Gastroesophageal sphincter (tissue), 4 donors: Measurements from ENCODE around the gene TBX21. TPM values are rescaled to one million over a fixed set of nuclear protein-coding genes. Genes with fewer than 3 reads are reported as not detected.

Experiments
- ATAC-seq: fragments of 150-250 bp; one replicate; pipeline ENCODE4 v1.9.1; 2016; ENCODE audit warnings: mild to moderate bottlenecking, moderate library complexity
- H3K27ac ChIP-seq, 4 donors: fragments of 200-600 bp; sonication (generic) in 3 of 4; 1 replicate in 3 of 4; 2 replicates in 1 of 4; pipeline ENCODE4 v1.5.1; 2016 to 2019
- H3K27me3 ChIP-seq: fragments of 200-600 bp; sonication (generic); one replicate; pipeline ENCODE4 v1.5.1; 2019
- H3K36me3 ChIP-seq, 2 donors: fragments of 200-600 bp; sonication (generic); one replicate each; pipeline ENCODE4 v1.5.1; 2019; ENCODE audit warnings: control low read depth in 1 of 2
- H3K4me1 ChIP-seq, 3 donors: fragments of 200-600 bp; sonication (generic); 1 replicate in 2 of 3; 2 replicates in 1 of 3; pipeline ENCODE4 v1.5.1; 2016 to 2019; ENCODE audit warnings: control low read depth in 2 of 3
- H3K4me3 ChIP-seq, 2 donors: fragments of 200-600 bp; sonication (generic); one replicate each; pipeline ENCODE4 v1.5.1; 2019; ENCODE audit warnings: mild to moderate bottlenecking in 1 of 2, moderate library complexity in 1 of 2
- H3K9me3 ChIP-seq, 3 donors: fragments of 200-600 bp; sonication (generic); one replicate each; pipeline ENCODE4 v1.5.1; 2017 to 2019; ENCODE audit warnings: control low read depth in 2 of 3
- EP300 ChIP-seq: sonication (generic); formaldehyde crosslinking; IDR thresholded peaks from one replicate; pipeline ENCODE4 v1.6.1; 2017; ENCODE audit warnings: antibody characterized with exemption, mild to moderate bottlenecking
- POLR2A ChIP-seq, 2 donors: fragments of 450-650 bp; IDR thresholded peaks; one replicate each; pipeline ENCODE4 v1.6.1; 2017; ENCODE audit warnings: antibody characterized with exemption in 2 of 2, mild to moderate bottlenecking in 2 of 2, moderate library complexity in 1 of 2
- POLR2AphosphoS5 ChIP-seq: sonication (generic); formaldehyde crosslinking; IDR thresholded peaks from one replicate; pipeline ENCODE4 v1.6.1; 2017; ENCODE audit warnings: antibody characterized with exemption
- WGBS, 2 donors: methylation state at CpG; one replicate each; pipeline ENCODE4 v1.1.5; 2018; ENCODE audit warnings: low coverage in 1 of 2; 5-methylcytosine and 5-hydroxymethylcytosine counted together
- total RNA-seq, 4 donors: library from RNA; depleted of rRNA; stranded (reverse); fragments of >200 nt; gene quantifications; one replicate each; pipeline ENCODE4 v1.1.0, GENCODE V29; 2016
- TF ChIP-seq, protein P1 (sequence below), 4 experiments: fragments of 200-600 bp in 2 of 4; fragments of 450-650 bp in 2 of 4; sonication (generic) in 1 of 4; IDR thresholded peaks; one replicate each; pipeline ENCODE4 v1.5.1; 2017 to 2019; ENCODE audit warnings: antibody characterized with exemption in 4 of 4, mild to moderate bottlenecking in 2 of 4, moderate library complexity in 2 of 4

TBX21 gene
- total RNA-seq, 4 donors from 2014 or later, result 0.94 to 1.1 TPM; not detected in 2

DNA sequence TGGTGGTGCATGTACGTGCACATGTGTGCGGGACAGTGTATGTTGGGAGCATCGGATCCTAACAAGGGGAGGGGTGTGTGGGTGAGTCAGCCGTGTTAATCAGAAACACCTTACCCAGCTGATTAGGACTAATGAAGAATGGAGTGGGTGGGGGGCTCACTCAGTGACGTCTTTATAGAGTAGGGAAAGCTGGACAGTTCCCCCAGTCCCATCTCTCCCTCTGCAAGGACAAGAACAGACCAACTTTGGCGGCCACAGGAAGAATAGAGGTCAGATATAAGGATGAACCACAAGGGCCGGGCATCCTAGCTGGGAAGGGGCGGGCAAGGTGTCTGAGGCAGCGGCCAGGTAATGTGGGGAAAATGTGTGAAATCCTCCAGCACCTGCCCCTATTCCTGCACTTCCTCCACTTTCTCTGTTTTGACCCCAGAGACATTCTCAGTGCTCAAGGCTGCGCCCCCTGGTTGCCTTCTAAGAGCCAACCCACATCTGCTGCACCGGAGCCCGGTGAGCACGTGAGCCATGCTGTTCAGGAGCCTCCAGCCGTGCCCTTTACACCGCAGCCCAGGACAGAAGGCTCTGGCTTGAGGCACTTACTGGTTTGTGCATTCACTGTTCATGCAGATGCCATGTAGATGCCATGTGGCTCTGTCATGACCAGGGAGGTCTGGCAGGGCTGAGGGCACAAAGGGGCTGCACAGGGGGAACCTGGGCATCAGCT is 18.9 kb upstream of the TBX21 start:
- TF ChIP-seq POLR2AphosphoS5 (no peak), POLR2A (IDR thresholded peaks at IDR 0.05) (no peak), EP300 (no peak)
- TF ChIP-seq, protein P1, sequence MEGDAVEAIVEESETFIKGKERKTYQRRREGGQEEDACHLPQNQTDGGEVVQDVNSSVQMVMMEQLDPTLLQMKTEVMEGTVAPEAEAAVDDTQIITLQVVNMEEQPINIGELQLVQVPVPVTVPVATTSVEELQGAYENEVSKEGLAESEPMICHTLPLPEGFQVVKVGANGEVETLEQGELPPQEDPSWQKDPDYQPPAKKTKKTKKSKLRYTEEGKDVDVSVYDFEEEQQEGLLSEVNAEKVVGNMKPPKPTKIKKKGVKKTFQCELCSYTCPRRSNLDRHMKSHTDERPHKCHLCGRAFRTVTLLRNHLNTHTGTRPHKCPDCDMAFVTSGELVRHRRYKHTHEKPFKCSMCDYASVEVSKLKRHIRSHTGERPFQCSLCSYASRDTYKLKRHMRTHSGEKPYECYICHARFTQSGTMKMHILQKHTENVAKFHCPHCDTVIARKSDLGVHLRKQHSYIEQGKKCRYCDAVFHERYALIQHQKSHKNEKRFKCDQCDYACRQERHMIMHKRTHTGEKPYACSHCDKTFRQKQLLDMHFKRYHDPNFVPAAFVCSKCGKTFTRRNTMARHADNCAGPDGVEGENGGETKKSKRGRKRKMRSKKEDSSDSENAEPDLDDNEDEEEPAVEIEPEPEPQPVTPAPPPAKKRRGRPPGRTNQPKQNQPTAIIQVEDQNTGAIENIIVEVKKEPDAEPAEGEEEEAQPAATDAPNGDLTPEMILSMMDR (IDR thresholded peaks at IDR 0.05), result no peak
- 37 to 40% methylated on average over 4 to 5 of the region's 15 CpGs for WGBS, 2 donors
- ATAC-seq, result no peak
- Histone ChIP-seq H3K36me3 (peaks cover 0 to 27% of the 10 kb centered on the region in 2 donors), H3K4me3 (no peak overlapping the region), H3K27me3 (peaks cover 54% of the 10 kb centered on the region), H3K9me3 (no peaks in the 10 kb centered on the region), H3K4me1 (peaks cover 0 to 7% (median 0%) of the 10 kb centered on the region in 3 donors), H3K27ac (no peak overlapping the region)

DNA sequence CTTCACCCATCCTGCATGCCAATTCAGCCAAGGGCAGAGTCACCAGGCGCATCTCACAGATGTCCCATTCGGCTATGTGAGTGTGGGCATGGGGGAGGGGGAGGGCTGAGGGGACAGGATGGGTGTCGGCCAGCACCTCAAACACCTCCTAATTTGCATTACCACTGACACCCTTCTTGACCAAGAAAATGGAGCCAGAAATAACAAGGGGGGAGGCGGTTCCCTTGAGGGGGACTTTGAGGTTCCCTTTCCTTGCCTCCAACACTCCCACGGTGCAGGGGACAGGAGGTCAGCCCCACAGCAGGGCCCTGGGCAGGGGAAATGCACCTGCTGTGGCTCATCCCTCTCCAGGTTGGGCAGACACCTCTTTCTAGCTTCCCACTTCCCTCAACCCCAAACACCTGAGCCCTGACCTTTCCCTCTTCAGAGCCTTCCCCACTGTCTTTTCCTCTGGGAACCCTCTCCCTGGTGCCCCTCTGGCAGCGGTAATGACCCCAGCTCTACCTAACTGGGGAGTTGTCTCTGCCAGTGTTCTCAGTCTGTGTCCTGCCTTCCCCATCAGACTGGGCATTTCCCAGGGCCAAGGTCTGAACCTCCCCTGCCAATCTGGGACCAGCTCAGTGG is 18.2 kb upstream of the TBX21 start:
- WGBS, 2 donors, result 59 to 70% methylated on average over 3 of the region's 6 CpGs
- Histone ChIP-seq H3K36me3 (peaks cover 0 to 20% of the 10 kb centered on the region in 2 donors), H3K4me1 (no peaks in the 10 kb centered on the region), H3K27me3 (peaks cover 61% of the 10 kb centered on the region), H3K27ac (no peak overlapping the region), H3K4me3 (no peak overlapping the region), H3K9me3 (no peaks in the 10 kb centered on the region)
- TF ChIP-seq POLR2AphosphoS5, result no peak
- no peak for ATAC-seq

DNA sequence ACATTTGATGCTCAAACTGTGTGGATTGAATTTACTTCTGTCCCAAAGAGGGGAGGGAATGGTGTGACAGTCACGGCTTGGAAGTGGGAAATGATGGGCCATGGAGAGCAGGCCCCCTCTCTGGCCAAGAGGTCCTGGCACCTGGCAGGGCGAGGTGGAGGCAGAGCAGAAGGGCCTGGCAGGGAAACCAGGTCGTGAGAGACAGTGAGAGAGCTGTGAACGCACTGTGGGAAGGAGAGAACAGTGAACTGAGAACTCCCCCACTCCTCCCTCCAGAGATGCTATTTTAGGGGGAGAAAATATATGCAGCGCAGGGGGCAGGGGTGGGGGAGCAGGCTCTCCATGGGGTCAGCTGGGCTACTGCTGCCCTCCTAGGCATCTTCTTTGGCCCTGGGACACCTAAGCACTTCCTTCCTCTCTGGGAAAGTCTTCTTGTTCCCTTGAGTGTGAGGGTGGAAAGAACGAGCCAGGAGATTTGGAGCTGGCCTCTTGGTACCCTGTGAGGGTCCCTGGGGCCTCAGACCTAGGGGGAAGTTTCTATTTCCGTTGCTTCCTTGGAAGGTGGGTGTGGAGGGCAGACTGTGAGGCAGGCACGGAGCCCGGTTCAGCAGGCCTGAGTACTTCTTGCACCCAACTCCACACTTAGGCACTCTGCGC is 17.2 kb upstream of the TBX21 start:
- H3K27ac ChIP-seq, result no peak overlapping the region
- ATAC-seq, result no peak
- no peak for TF ChIP-seq POLR2A (IDR thresholded peaks at IDR 0.05)
- H3K27me3 ChIP-seq, result peaks cover 70% of the 10 kb centered on the region
- H3K36me3 ChIP-seq, result peaks cover 0 to 11% of the 10 kb centered on the region in 2 donors
- no peak overlapping the region for H3K4me3 ChIP-seq
- 63% methylated on average over 4 of the region's 10 CpGs; no CpG with 5 or more reads in 1 of the 2 donors for WGBS, 2 donors
- peaks cover 0 to 5% (median 1%) of the 10 kb centered on the region in 3 donors for H3K4me1 ChIP-seq
- no peaks in the 10 kb centered on the region for H3K9me3 ChIP-seq

DNA sequence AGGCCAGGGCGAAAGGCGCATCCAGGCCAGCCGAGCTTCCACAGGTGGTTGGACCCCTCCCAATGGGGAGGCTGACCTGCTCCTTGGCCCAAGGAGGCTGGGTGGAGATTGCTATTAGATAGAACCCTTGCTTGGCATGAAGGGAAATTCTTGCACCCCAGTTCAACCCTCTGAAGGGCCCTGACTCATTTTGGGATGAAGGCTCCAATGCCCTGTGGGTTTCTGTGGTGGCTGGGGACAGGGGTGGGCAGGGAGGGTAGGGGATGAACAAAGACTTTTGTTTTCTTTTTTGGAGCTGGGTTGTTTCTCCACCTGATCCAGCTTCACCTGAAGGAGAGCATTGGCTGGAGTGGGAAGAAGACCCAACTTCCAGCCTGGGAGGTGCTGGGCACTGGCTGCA is 16.7 kb upstream of the TBX21 start:
- Histone ChIP-seq H3K9me3 (no peaks in the 10 kb centered on the region), H3K27ac (no peak overlapping the region), H3K27me3 (peaks cover 76% of the 10 kb centered on the region), H3K4me3 (no peak overlapping the region), H3K36me3 (peaks cover 0 to 5% of the 10 kb centered on the region in 2 donors), H3K4me1 (peaks cover 0 to 10% (median 7%) of the 10 kb centered on the region in 3 donors)
- TF ChIP-seq, protein P1 (IDR thresholded peaks at IDR 0.05), result no peak
- TF ChIP-seq POLR2A (IDR thresholded peaks at IDR 0.05), result no peak
- no peak for TF ChIP-seq EP300
- TF ChIP-seq POLR2AphosphoS5, result no peak
- 40% methylated on average over 1 of the region's 3 CpGs; no CpG with 5 or more reads in 1 of the 2 donors for WGBS, 2 donors
- no peak for ATAC-seq

DNA sequence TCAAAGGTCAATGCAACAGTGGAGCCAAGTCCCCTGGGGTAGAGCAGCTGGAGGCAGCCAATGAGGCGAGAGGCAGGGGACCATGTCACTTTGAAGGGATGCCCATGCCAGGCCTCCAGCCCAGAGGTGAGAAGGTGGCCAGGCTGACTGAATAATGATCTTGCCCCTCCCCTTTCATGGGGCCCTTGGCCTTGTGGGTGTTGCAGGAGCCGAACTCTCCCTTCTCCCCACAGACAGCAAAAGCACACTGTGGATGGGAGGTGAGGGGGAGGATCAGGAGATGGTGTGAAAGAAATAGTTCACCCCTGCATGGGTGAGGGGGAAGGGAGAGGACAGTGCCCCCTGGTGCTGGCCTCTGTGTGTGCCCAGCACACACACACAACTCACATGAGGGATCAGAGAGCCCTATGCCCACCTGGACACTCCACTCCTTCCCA is 15.8 kb upstream of the TBX21 start:
- 50% methylated on average over 1 of the region's 2 CpGs; no CpG with 5 or more reads in 1 of the 2 donors for WGBS, 2 donors
- Histone ChIP-seq H3K4me3 (no peak overlapping the region), H3K36me3 (no peaks in the 10 kb centered on the region), H3K4me1 (peaks cover 0 to 14% (median 8%) of the 10 kb centered on the region in 3 donors), H3K27ac (no peak overlapping the region), H3K9me3 (no peaks in the 10 kb centered on the region), H3K27me3 (peaks cover 85% of the 10 kb centered on the region)
- no peak for TF ChIP-seq POLR2AphosphoS5
- TF ChIP-seq, protein P1 (IDR thresholded peaks at IDR 0.05), result peak in 1 of 4 experiments; percentile 41
- no peak for ATAC-seq
